Stimulated activated CD4-positive, alpha-beta T cell treated with anti-CD3 and anti-CD28 coated beads, Interleukin-4, amount 100 ng/mL, for 1 hour (primary cell): ENCODE measurements around the gene THBS1.

Experiments
- DNase-seq: peaks from one replicate; pipeline ENCODE4 v3.0.0-alpha.2; 2020

The THBS1 gene

GRCh38 chr15:39575180-39575579, 5.7 kb upstream of the THBS1 start:
- DNase-seq, result no peak

- DNase-seq, result no peak
Observed at GRCh38 chr15:39578851-39579486, 1.9 kb upstream of the THBS1 start.

GRCh38 chr15:39579487-39580116, 1.3 kb upstream of the THBS1 start:
- no peak for DNase-seq

GRCh38 chr15:39580117-39580484, 778 bp upstream of the THBS1 start:
- DNase-seq, result peak; percentile 88

- no peak for DNase-seq
Observed at GRCh38 chr15:39581242-39581792, 438 bp downstream of the THBS1 start.

GRCh38 chr15:39581793-39582285, 960 bp downstream of the THBS1 start:
- no peak for DNase-seq

GRCh38 chr15:39582286-39582976, 1.6 kb downstream of the THBS1 start:
- DNase-seq, result no peak

- no peak for DNase-seq
Observed at GRCh38 chr15:39582977-39583595, 2.2 kb downstream of the THBS1 start.

GRCh38 chr15:39583596-39584265, 2.9 kb downstream of the THBS1 start:
- peak; percentile 24 for DNase-seq

GRCh38 chr15:39584266-39584659, 3.4 kb downstream of the THBS1 start:
- DNase-seq, result no peak

- no peak for DNase-seq
Observed at GRCh38 chr15:39584662-39585388, 3.9 kb downstream of the THBS1 start.

GRCh38 chr15:39585389-39585841, 4.5 kb downstream of the THBS1 start:
- no peak for DNase-seq

GRCh38 chr15:39585871-39586301, 5.0 kb downstream of the THBS1 start:
- no peak for DNase-seq

- DNase-seq, result no peak
Observed at GRCh38 chr15:39586387-39587095, 5.7 kb downstream of the THBS1 start.

GRCh38 chr15:39587096-39587721, 6.3 kb downstream of the THBS1 start:
- no peak for DNase-seq

GRCh38 chr15:39587731-39588530, 7.1 kb downstream of the THBS1 start:
- no peak for DNase-seq

GRCh38 chr15:39588531-39589192, 7.8 kb downstream of the THBS1 start:
- DNase-seq, result no peak

- DNase-seq, result no peak
Observed at GRCh38 chr15:39589193-39589814, 8.4 kb downstream of the THBS1 start.
